ENCODE measurements around the gene RERG.

DNA sequence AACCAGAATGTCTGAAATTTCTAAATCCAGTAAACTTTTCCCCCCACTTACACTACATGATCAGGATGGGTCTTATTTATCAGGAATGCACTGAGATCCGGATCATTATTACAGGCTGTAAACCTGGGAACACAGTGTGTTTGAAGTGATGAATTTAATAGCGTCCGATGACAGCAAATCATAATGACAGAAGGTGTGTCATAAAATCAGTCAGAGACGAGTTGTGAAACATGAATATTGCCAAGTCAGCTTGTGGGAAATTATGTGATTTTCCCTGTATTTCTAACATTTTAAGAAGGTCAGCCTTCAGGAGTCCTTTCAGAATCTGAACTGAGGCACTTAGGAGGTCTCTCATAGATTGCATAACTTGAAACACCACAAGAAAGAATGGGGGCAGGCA lies 36.7 kb downstream of the RERG start:
- TF ChIP-seq, protein P1, sequence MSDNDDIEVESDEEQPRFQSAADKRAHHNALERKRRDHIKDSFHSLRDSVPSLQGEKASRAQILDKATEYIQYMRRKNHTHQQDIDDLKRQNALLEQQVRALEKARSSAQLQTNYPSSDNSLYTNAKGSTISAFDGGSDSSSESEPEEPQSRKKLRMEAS (IDR thresholded peaks at IDR 0.05; ENCODE audit: insufficient read depth, insufficient read length): no peak
- TF ChIP-seq, protein P2, sequence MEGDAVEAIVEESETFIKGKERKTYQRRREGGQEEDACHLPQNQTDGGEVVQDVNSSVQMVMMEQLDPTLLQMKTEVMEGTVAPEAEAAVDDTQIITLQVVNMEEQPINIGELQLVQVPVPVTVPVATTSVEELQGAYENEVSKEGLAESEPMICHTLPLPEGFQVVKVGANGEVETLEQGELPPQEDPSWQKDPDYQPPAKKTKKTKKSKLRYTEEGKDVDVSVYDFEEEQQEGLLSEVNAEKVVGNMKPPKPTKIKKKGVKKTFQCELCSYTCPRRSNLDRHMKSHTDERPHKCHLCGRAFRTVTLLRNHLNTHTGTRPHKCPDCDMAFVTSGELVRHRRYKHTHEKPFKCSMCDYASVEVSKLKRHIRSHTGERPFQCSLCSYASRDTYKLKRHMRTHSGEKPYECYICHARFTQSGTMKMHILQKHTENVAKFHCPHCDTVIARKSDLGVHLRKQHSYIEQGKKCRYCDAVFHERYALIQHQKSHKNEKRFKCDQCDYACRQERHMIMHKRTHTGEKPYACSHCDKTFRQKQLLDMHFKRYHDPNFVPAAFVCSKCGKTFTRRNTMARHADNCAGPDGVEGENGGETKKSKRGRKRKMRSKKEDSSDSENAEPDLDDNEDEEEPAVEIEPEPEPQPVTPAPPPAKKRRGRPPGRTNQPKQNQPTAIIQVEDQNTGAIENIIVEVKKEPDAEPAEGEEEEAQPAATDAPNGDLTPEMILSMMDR (IDR thresholded peaks at IDR 0.05; ENCODE audit: extremely low read depth in 1 of 2, insufficient read depth in 1 of 2, low read depth in 1 of 2, low read length in 2 of 2): no peak
- TF ChIP-seq POLR2AphosphoS5 (IDR thresholded peaks at IDR 0.05; ENCODE audit: insufficient read depth, low read depth, low read length): no peak
- TF ChIP-seq POLR2A (IDR thresholded peaks at IDR 0.05; ENCODE audit: low read depth, low read length): no peak
- no peak for TF ChIP-seq MYC (IDR thresholded peaks at IDR 0.05; ENCODE audit: low read depth, low read length)
- TF ChIP-seq JUN (IDR thresholded peaks at IDR 0.05; ENCODE audit: borderline replicate concordance, insufficient read depth, insufficient read length, low read depth): no peak
- no peak for TF ChIP-seq FOS (IDR thresholded peaks at IDR 0.05; ENCODE audit: borderline replicate concordance, insufficient read depth, low read length)
